Measurements from ENCODE around the gene TRAF2.
"Not testable (repeated sequence)": the region's sequence is repeated elsewhere in the genome, so short reads cannot be mapped to it uniquely, and the experiment has no call there.

Gene TRAF2

GRCh38 chr9:136866898-136867421 is 19.4 kb upstream of the TRAF2 start:
- Histone ChIP-seq H3K4me1 (ENCODE audit: control insufficient read depth in 1 of 2, insufficient read depth in 2 of 2, low read length in 2 of 2) (peaks cover 10 to 27% of the 10 kb centered on the region in 2 donors), H3K36me3 (ENCODE audit: control insufficient read depth in 1 of 2, insufficient read depth in 2 of 2, low read length in 2 of 2) (peaks cover 19 to 21% of the 10 kb centered on the region in 2 donors), H3K4me3 (ENCODE audit: low read depth in 1 of 2, low read length in 2 of 2) (peak overlapping the region in 1 of 2 donors; percentile 57), H3K9ac (ENCODE audit: low read depth in 1 of 2, low read length in 2 of 2) (peak overlapping the region in 1 of 2 donors; percentile 12)
- not testable (repeated sequence) for H3K9me3 ChIP-seq (ENCODE audit: control insufficient read depth in 1 of 2, low read length in 2 of 2); H3K27ac ChIP-seq (ENCODE audit: low read depth, low read length); H3K27me3 ChIP-seq (ENCODE audit: control insufficient read depth in 1 of 2, insufficient read depth in 2 of 2, low read length in 2 of 2)

- Histone ChIP-seq H3K36me3 (ENCODE audit: control insufficient read depth in 1 of 2, insufficient read depth in 2 of 2, low read length in 2 of 2) (peaks cover 14 to 16% of the 10 kb centered on the region in 2 donors), H3K4me3 (ENCODE audit: low read depth in 1 of 2, low read length in 2 of 2) (no peak overlapping the region), H3K27ac (ENCODE audit: low read depth, low read length) (no peak overlapping the region)
Observed at GRCh38 chr9:136867480-136867879, 18.8 kb upstream of the TRAF2 start.

GRCh38 chr9:136867917-136868316 is 18.4 kb upstream of the TRAF2 start:
- Histone ChIP-seq H3K36me3 (ENCODE audit: control insufficient read depth in 1 of 2, insufficient read depth in 2 of 2, low read length in 2 of 2) (peaks cover 9 to 12% of the 10 kb centered on the region in 2 donors), H3K27ac (ENCODE audit: low read depth, low read length) (no peak overlapping the region), H3K27me3 (ENCODE audit: control insufficient read depth in 1 of 2, insufficient read depth in 2 of 2, low read length in 2 of 2) (no peaks in the 10 kb centered on the region), H3K9me3 (ENCODE audit: control insufficient read depth in 1 of 2, low read length in 2 of 2) (peaks cover 0 to 5% of the 10 kb centered on the region in 2 donors), H3K4me3 (ENCODE audit: low read depth in 1 of 2, low read length in 2 of 2) (no peak overlapping the region), H3K9ac (ENCODE audit: low read depth in 1 of 2, low read length in 2 of 2) (no peak overlapping the region), H3K4me1 (ENCODE audit: control insufficient read depth in 1 of 2, insufficient read depth in 2 of 2, low read length in 2 of 2) (peaks cover 10 to 27% of the 10 kb centered on the region in 2 donors)

More at GRCh38 chr9:136867480-136867879, 18.8 kb upstream of the TRAF2 start:
- no peak overlapping the region for H3K9ac ChIP-seq (ENCODE audit: low read depth in 1 of 2, low read length in 2 of 2)
- H3K27me3 ChIP-seq (ENCODE audit: control insufficient read depth in 1 of 2, insufficient read depth in 2 of 2, low read length in 2 of 2) = no peaks in the 10 kb centered on the region
- peaks cover 10 to 27% of the 10 kb centered on the region in 2 donors for H3K4me1 ChIP-seq (ENCODE audit: control insufficient read depth in 1 of 2, insufficient read depth in 2 of 2, low read length in 2 of 2)
- H3K9me3 ChIP-seq (ENCODE audit: control insufficient read depth in 1 of 2, low read length in 2 of 2) = peaks cover 0 to under 1% of the 10 kb centered on the region in 2 donors

- H3K27ac ChIP-seq (ENCODE audit: low read depth, low read length) = no peak overlapping the region
- H3K9me3 ChIP-seq (ENCODE audit: control insufficient read depth in 1 of 2, low read length in 2 of 2) = peaks cover 0 to 5% of the 10 kb centered on the region in 2 donors
- H3K9ac ChIP-seq (ENCODE audit: low read depth in 1 of 2, low read length in 2 of 2) = no peak overlapping the region
- peaks cover 2 to 4% of the 10 kb centered on the region in 2 donors for H3K36me3 ChIP-seq (ENCODE audit: control insufficient read depth in 1 of 2, insufficient read depth in 2 of 2, low read length in 2 of 2)
- H3K4me3 ChIP-seq (ENCODE audit: low read depth in 1 of 2, low read length in 2 of 2) = no peak overlapping the region
- H3K4me1 ChIP-seq (ENCODE audit: control insufficient read depth in 1 of 2, insufficient read depth in 2 of 2, low read length in 2 of 2) = peaks cover 10 to 22% of the 10 kb centered on the region in 2 donors
- H3K27me3 ChIP-seq (ENCODE audit: control insufficient read depth in 1 of 2, insufficient read depth in 2 of 2, low read length in 2 of 2) = no peaks in the 10 kb centered on the region
Observed at GRCh38 chr9:136868644-136869043, 17.7 kb upstream of the TRAF2 start.

- not testable (repeated sequence) for H3K27me3 ChIP-seq (ENCODE audit: control insufficient read depth in 1 of 2, insufficient read depth in 2 of 2, low read length in 2 of 2); H3K4me3 ChIP-seq (ENCODE audit: low read depth in 1 of 2, low read length in 2 of 2); H3K36me3 ChIP-seq (ENCODE audit: control insufficient read depth in 1 of 2, insufficient read depth in 2 of 2, low read length in 2 of 2); H3K27ac ChIP-seq (ENCODE audit: low read depth, low read length); H3K9ac ChIP-seq (ENCODE audit: low read depth in 1 of 2, low read length in 2 of 2); H3K9me3 ChIP-seq (ENCODE audit: control insufficient read depth in 1 of 2, low read length in 2 of 2)
- peaks cover 9 to 14% of the 10 kb centered on the region in 2 donors for H3K4me1 ChIP-seq (ENCODE audit: control insufficient read depth in 1 of 2, insufficient read depth in 2 of 2, low read length in 2 of 2)
Observed at GRCh38 chr9:136869611-136870010, 16.7 kb upstream of the TRAF2 start.

- H3K27me3 ChIP-seq (ENCODE audit: control insufficient read depth in 1 of 2, insufficient read depth in 2 of 2, low read length in 2 of 2) = no peaks in the 10 kb centered on the region
- no peak overlapping the region for H3K4me3 ChIP-seq (ENCODE audit: low read depth in 1 of 2, low read length in 2 of 2)
- H3K36me3 ChIP-seq (ENCODE audit: control insufficient read depth in 1 of 2, insufficient read depth in 2 of 2, low read length in 2 of 2) = no peaks in the 10 kb centered on the region
- no peaks in the 10 kb centered on the region for H3K4me1 ChIP-seq (ENCODE audit: control insufficient read depth in 1 of 2, insufficient read depth in 2 of 2, low read length in 2 of 2)
- no peak overlapping the region for H3K27ac ChIP-seq (ENCODE audit: low read depth, low read length)
- no peak overlapping the region for H3K9ac ChIP-seq (ENCODE audit: low read depth in 1 of 2, low read length in 2 of 2)
- peaks cover 0 to 5% of the 10 kb centered on the region in 2 donors for H3K9me3 ChIP-seq (ENCODE audit: control insufficient read depth in 1 of 2, low read length in 2 of 2)
Observed at GRCh38 chr9:136875155-136875554, 11.2 kb upstream of the TRAF2 start.

- Histone ChIP-seq H3K36me3 (ENCODE audit: control insufficient read depth in 1 of 2, insufficient read depth in 2 of 2, low read length in 2 of 2) (no peaks in the 10 kb centered on the region), H3K27ac (ENCODE audit: low read depth, low read length) (no peak overlapping the region), H3K4me3 (ENCODE audit: low read depth in 1 of 2, low read length in 2 of 2) (no peak overlapping the region), H3K9ac (ENCODE audit: low read depth in 1 of 2, low read length in 2 of 2) (no peak overlapping the region), H3K9me3 (ENCODE audit: control insufficient read depth in 1 of 2, low read length in 2 of 2) (peaks cover 0 to 5% of the 10 kb centered on the region in 2 donors), H3K4me1 (ENCODE audit: control insufficient read depth in 1 of 2, insufficient read depth in 2 of 2, low read length in 2 of 2) (peaks cover 2 to 3% of the 10 kb centered on the region in 2 donors), H3K27me3 (ENCODE audit: control insufficient read depth in 1 of 2, insufficient read depth in 2 of 2, low read length in 2 of 2) (no peaks in the 10 kb centered on the region)
Observed at GRCh38 chr9:136876476-136876875, 9.8 kb upstream of the TRAF2 start.

GRCh38 chr9:136880651-136881050 is 5.7 kb upstream of the TRAF2 start:
- Histone ChIP-seq H3K27me3 (ENCODE audit: control insufficient read depth in 1 of 2, insufficient read depth in 2 of 2, low read length in 2 of 2) (no peaks in the 10 kb centered on the region), H3K36me3 (ENCODE audit: control insufficient read depth in 1 of 2, insufficient read depth in 2 of 2, low read length in 2 of 2) (no peaks in the 10 kb centered on the region), H3K9me3 (ENCODE audit: control insufficient read depth in 1 of 2, low read length in 2 of 2) (no peaks in the 10 kb centered on the region), H3K4me3 (ENCODE audit: low read depth in 1 of 2, low read length in 2 of 2) (no peak overlapping the region), H3K4me1 (ENCODE audit: control insufficient read depth in 1 of 2, insufficient read depth in 2 of 2, low read length in 2 of 2) (peaks cover 21 to 28% of the 10 kb centered on the region in 2 donors), H3K27ac (ENCODE audit: low read depth, low read length) (no peak overlapping the region), H3K9ac (ENCODE audit: low read depth in 1 of 2, low read length in 2 of 2) (no peak overlapping the region)

- Histone ChIP-seq H3K4me3 (ENCODE audit: low read depth in 1 of 2, low read length in 2 of 2) (peak overlapping the region; percentile 66 to 70), H3K27me3 (ENCODE audit: control insufficient read depth in 1 of 2, insufficient read depth in 2 of 2, low read length in 2 of 2) (no peaks in the 10 kb centered on the region), H3K36me3 (ENCODE audit: control insufficient read depth in 1 of 2, insufficient read depth in 2 of 2, low read length in 2 of 2) (no peaks in the 10 kb centered on the region), H3K4me1 (ENCODE audit: control insufficient read depth in 1 of 2, insufficient read depth in 2 of 2, low read length in 2 of 2) (peaks cover 22 to 28% of the 10 kb centered on the region in 2 donors), H3K27ac (ENCODE audit: low read depth, low read length) (peak overlapping the region; percentile 82), H3K9me3 (ENCODE audit: control insufficient read depth in 1 of 2, low read length in 2 of 2) (no peaks in the 10 kb centered on the region), H3K9ac (ENCODE audit: low read depth in 1 of 2, low read length in 2 of 2) (peak overlapping the region; percentile 53 to 75)
Observed at GRCh38 chr9:136881691-136882108, 4.6 kb upstream of the TRAF2 start.

- H3K4me1 ChIP-seq (ENCODE audit: control insufficient read depth in 1 of 2, insufficient read depth in 2 of 2, low read length in 2 of 2) = peaks cover 26 to 31% of the 10 kb centered on the region in 2 donors
- peak overlapping the region; percentile 53 to 75 for H3K9ac ChIP-seq (ENCODE audit: low read depth in 1 of 2, low read length in 2 of 2)
- H3K4me3 ChIP-seq (ENCODE audit: low read depth in 1 of 2, low read length in 2 of 2) = peak overlapping the region; percentile 66 to 70
- H3K9me3 ChIP-seq (ENCODE audit: control insufficient read depth in 1 of 2, low read length in 2 of 2) = no peaks in the 10 kb centered on the region
- H3K27ac ChIP-seq (ENCODE audit: low read depth, low read length) = peak overlapping the region; percentile 82
- H3K27me3 ChIP-seq (ENCODE audit: control insufficient read depth in 1 of 2, insufficient read depth in 2 of 2, low read length in 2 of 2) = no peaks in the 10 kb centered on the region
- no peaks in the 10 kb centered on the region for H3K36me3 ChIP-seq (ENCODE audit: control insufficient read depth in 1 of 2, insufficient read depth in 2 of 2, low read length in 2 of 2)
Observed at GRCh38 chr9:136882109-136882946, 4.0 kb upstream of the TRAF2 start.

Measured in duodenal mucosa (tissue), 2 donors.